Dendritic cell treated with granulocyte-macrophage colony-stimulating factor and Interleukin-4, amounts not matched to agents 40 ng/mL and 50 ng/mL, for 4 days (primary cell): ENCODE data around the gene TTC36.
"Not testable (repeated sequence)": the region's sequence is repeated elsewhere in the genome, so short reads cannot be mapped to it uniquely, and the experiment has no call there.

Experiments
- H3K27ac Mint-ChIP-seq: one replicate; pipeline ENCODE4 v1.8.0; 2022; ENCODE audit warnings: mild to moderate bottlenecking, mixed read lengths
- H3K27me3 Mint-ChIP-seq: one replicate; pipeline ENCODE4 v1.8.0; 2022; ENCODE audit warnings: mild to moderate bottlenecking, mixed read lengths
- H3K36me3 Mint-ChIP-seq: one replicate; pipeline ENCODE4 v1.8.0; 2022; ENCODE audit warnings: low read depth, mixed read lengths
- H3K4me1 Mint-ChIP-seq: one replicate; pipeline ENCODE4 v1.8.0; 2022; ENCODE audit warnings: low read depth, mixed read lengths
- H3K4me3 Mint-ChIP-seq: one replicate; pipeline ENCODE4 v1.8.0; 2022; ENCODE audit warnings: mild to moderate bottlenecking, moderate library complexity, mixed read lengths
- H3K9me3 Mint-ChIP-seq: one replicate; pipeline ENCODE4 v1.8.0; 2022; ENCODE audit warnings: mixed read lengths
- intact Hi-C: fragments of 100-400 bp; cut with micrococcal nuclease; formaldehyde crosslinking; loops from one replicate; pipeline ENCODE4 v1.15.0; 2022

Gene TTC36

GRCh38 chr11:118574636-118575035 is 47.4 kb downstream of the TTC36 start:
- intact Hi-C loops = loop anchor here (5.0 kb wide), 1 partner anchor 172 kb away; the partner anchor contains the start of gene ATP5MG
- peaks cover 32% of the 10 kb centered on the region for H3K36me3 Mint-ChIP-seq
- peaks cover 44% of the 10 kb centered on the region for H3K4me1 Mint-ChIP-seq
- H3K27me3 Mint-ChIP-seq = no peaks in the 10 kb centered on the region
- H3K4me3 Mint-ChIP-seq = no peak overlapping the region
- H3K27ac Mint-ChIP-seq = no peak overlapping the region
- no peaks in the 10 kb centered on the region for H3K9me3 Mint-ChIP-seq

GRCh38 chr11:118577995-118578394 is 50.7 kb downstream of the TTC36 start:
- H3K4me3 Mint-ChIP-seq, H3K27ac Mint-ChIP-seq, H3K9me3 Mint-ChIP-seq, H3K27me3 Mint-ChIP-seq, intact Hi-C loops: not testable (repeated sequence)
- Mint-ChIP-seq H3K4me1 (peaks cover 34% of the 10 kb centered on the region), H3K36me3 (peaks cover 41% of the 10 kb centered on the region)
